Measurements from ENCODE around the gene SIK2. TPM values are rescaled to one million over a fixed set of nuclear protein-coding genes. Genes with fewer than 3 reads are reported as not detected.

The SIK2 gene
- total and polyA plus RNA-seq, 2 donors (not counting 1 experiment from before 2014, with no cell fraction given) = 4.9 to 21.8 TPM

- Histone ChIP-seq H2AFZ (ENCODE audit: insufficient read depth, low read depth, low read length, poor library complexity, severe bottlenecking) (no peak overlapping the region), H3K27ac (ENCODE audit: low read length in 2 of 2) (no peak overlapping the region), H3K9ac (ENCODE audit: low read length) (no peak overlapping the region), H3K4me2 (replicated peaks; ENCODE audit: low read depth, low read length, poor library complexity, severe bottlenecking) (no peak overlapping the region), H3K4me3 (ENCODE audit: control extremely low read depth in 1 of 5, extremely low read depth in 1 of 5, insufficient read depth in 1 of 5, low read depth in 2 of 5, low read length in 4 of 5) (no peak overlapping the region), H3K4me1 (ENCODE audit: control insufficient read depth in 2 of 2, insufficient read depth in 2 of 2, low read length in 2 of 2) (no peaks in the 10 kb centered on the region), H4K20me1 (ENCODE audit: control insufficient read depth, insufficient read depth, low read length, poor library complexity, severe bottlenecking) (no peaks in the 10 kb centered on the region), H3K36me3 (replicated peaks in 1 of 2; ENCODE audit: control extremely low read depth in 1 of 2, control insufficient read depth in 1 of 2, extremely low read depth in 1 of 2, insufficient read depth in 2 of 2, low read length in 1 of 2) (peaks cover 8 to 57% of the 10 kb centered on the region in 2 experiments), H3K27me3 (replicated peaks in 1 of 4; ENCODE audit: control extremely low read depth in 1 of 4, control insufficient read depth in 3 of 4, insufficient read depth in 4 of 4, low read length in 3 of 4) (no peaks in the 10 kb centered on the region), H3K79me2 (ENCODE audit: control insufficient read depth, insufficient read depth, low read length) (peaks cover 18% of the 10 kb centered on the region), H3K9me3 (ENCODE audit: control extremely low read depth in 1 of 3, control insufficient read depth in 2 of 3, insufficient read depth in 1 of 3, low read length in 2 of 3) (no peaks in the 10 kb centered on the region)
- Mint-ChIP-seq H3K4me3 (no peak overlapping the region), H3K9me3 (ENCODE audit: insufficient read depth) (no peaks in the 10 kb centered on the region), H3K27me3 (no peaks in the 10 kb centered on the region), H3K4me1 (peaks cover 14% of the 10 kb centered on the region), H3K27ac (no peak overlapping the region)
- DNase-seq (no peak), ATAC-seq (ENCODE audit: low read depth) (no peak)
- CTCF ChIA-PET = interaction anchor here (0.6 to 1.0 kb wide), 2 partner anchors 9 to 18 kb away, joined by 3 to 5 read pairs; no protein-coding TSS in a partner anchor
- POLR2A ChIA-PET = no interaction called here
- TF ChIP-seq EZH2 (IDR thresholded peaks at IDR 0.05; ENCODE audit: borderline replicate concordance, insufficient read depth, low read depth, low read length, poor library complexity, severe bottlenecking) = no peak
- no peak for TF ChIP-seq CTCF (IDR thresholded peaks at IDR 0.05)
- intact Hi-C loops (cut with micrococcal nuclease) = no loop called here
Measured at GRCh38 chr11:111759376-111759775, 157.1 kb downstream of the SIK2 start.

- ATAC-seq (ENCODE audit: low read depth) (no peak), DNase-seq (no peak)
- Histone ChIP-seq H3K4me1 (ENCODE audit: control insufficient read depth in 2 of 2, insufficient read depth in 2 of 2, low read length in 2 of 2) (peaks cover 0 to 4% of the 10 kb centered on the region in 2 donors), H3K9me3 (ENCODE audit: control extremely low read depth in 1 of 3, control insufficient read depth in 2 of 3, insufficient read depth in 1 of 3, low read length in 2 of 3) (no peaks in the 10 kb centered on the region), H3K4me3 (ENCODE audit: control extremely low read depth in 1 of 5, extremely low read depth in 1 of 5, insufficient read depth in 1 of 5, low read depth in 2 of 5, low read length in 4 of 5) (no peak overlapping the region), H4K20me1 (ENCODE audit: control insufficient read depth, insufficient read depth, low read length, poor library complexity, severe bottlenecking) (no peaks in the 10 kb centered on the region), H3K4me2 (replicated peaks; ENCODE audit: low read depth, low read length, poor library complexity, severe bottlenecking) (no peak overlapping the region), H3K27ac (ENCODE audit: low read length in 2 of 2) (no peak overlapping the region), H3K9ac (ENCODE audit: low read length) (no peak overlapping the region), H3K36me3 (replicated peaks in 1 of 2; ENCODE audit: control extremely low read depth in 1 of 2, control insufficient read depth in 1 of 2, extremely low read depth in 1 of 2, insufficient read depth in 2 of 2, low read length in 1 of 2) (peaks cover 8 to 52% of the 10 kb centered on the region in 2 experiments), H3K27me3 (replicated peaks in 1 of 4; ENCODE audit: control extremely low read depth in 1 of 4, control insufficient read depth in 3 of 4, insufficient read depth in 4 of 4, low read length in 3 of 4) (no peaks in the 10 kb centered on the region), H3K79me2 (ENCODE audit: control insufficient read depth, insufficient read depth, low read length) (peaks cover 18% of the 10 kb centered on the region), H2AFZ (ENCODE audit: insufficient read depth, low read depth, low read length, poor library complexity, severe bottlenecking) (no peak overlapping the region)
- Mint-ChIP-seq H3K4me1 (peaks cover 19% of the 10 kb centered on the region), H3K9me3 (ENCODE audit: insufficient read depth) (no peaks in the 10 kb centered on the region), H3K27ac (no peak overlapping the region), H3K4me3 (no peak overlapping the region), H3K27me3 (no peaks in the 10 kb centered on the region)
- TF ChIP-seq CTCF (IDR thresholded peaks at IDR 0.05) (no peak), EZH2 (IDR thresholded peaks at IDR 0.05; ENCODE audit: borderline replicate concordance, insufficient read depth, low read depth, low read length, poor library complexity, severe bottlenecking) (no peak)
- ChIA-PET CTCF (interaction anchor here (0.6 to 2.5 kb wide), 3 partner anchors 9 to 17 kb away, joined by 3 to 14 read pairs (median 5); no protein-coding TSS in a partner anchor), POLR2A (no interaction called here)
- intact Hi-C loops (cut with micrococcal nuclease) = no loop called here
- 100% methylated on average over 3 of the region's 5 CpGs for WGBS (ENCODE audit: insufficient coverage)
Measured at GRCh38 chr11:111759778-111760407, 157.6 kb downstream of the SIK2 start.
